ENCODE measurements around the gene PRPF19. TPM values are rescaled to one million over a fixed set of nuclear protein-coding genes. Genes with fewer than 3 reads are reported as not detected.
"Not testable (repeated sequence)": the region's sequence is repeated elsewhere in the genome, so short reads cannot be mapped to it uniquely, and the experiment has no call there.

PRPF19 gene
- polyA plus RNA-seq, 3 donors: 134 to 141 (median 141) TPM

DNA sequence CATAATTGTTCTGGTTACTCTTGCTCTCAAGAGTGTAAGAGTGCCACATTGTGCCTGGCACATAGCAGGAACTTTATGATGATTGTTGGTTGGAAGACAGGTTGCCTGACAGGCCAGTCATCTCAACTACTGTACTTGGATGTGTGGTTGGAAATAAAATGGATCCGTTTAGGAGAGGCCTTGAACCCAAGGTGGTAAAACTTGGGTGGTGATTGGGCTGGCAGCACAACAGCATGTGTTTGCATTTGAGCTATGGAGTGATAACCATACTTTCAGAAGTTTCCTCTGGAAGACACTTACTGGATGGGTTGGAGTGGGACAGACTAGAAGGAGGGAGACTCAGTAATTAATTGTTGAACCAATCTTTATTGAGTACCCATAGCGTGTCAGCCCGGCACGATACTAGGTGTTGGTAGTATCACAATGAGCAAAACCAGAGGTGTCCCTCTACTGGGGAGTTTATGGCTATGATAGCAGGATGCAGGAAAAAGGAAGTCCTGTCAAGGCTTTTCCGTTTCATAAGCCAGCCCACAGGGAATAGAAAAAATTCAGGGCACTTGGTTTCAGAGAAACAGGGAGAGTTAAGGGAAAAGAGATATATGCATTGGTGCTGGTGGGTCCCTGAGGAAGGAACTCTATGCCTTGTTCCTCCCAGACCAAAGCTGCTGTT is 4.5 kb upstream of the PRPF19 start:
- no peak for DNase-seq

DNA sequence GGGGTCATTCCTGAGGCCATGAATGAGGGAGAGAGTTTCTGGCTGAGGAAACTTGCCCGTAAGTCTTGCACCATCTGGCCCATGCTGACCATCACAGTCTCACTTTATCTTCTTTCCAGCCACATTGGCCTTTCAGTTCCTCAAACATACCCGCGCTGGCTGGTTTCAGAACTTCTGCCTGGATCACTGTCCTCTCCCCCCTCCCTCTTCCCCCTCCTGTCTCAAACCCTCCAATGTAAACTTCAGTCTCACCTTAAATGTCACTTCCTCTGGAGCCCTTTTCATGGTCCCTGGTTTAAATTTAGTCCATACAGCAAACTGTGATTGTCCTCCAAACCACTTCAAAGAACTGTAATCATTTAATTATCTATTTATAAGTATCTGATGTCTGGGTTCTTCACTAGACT is 3.9 kb upstream of the PRPF19 start:
- DNase-seq: no peak

DNA sequence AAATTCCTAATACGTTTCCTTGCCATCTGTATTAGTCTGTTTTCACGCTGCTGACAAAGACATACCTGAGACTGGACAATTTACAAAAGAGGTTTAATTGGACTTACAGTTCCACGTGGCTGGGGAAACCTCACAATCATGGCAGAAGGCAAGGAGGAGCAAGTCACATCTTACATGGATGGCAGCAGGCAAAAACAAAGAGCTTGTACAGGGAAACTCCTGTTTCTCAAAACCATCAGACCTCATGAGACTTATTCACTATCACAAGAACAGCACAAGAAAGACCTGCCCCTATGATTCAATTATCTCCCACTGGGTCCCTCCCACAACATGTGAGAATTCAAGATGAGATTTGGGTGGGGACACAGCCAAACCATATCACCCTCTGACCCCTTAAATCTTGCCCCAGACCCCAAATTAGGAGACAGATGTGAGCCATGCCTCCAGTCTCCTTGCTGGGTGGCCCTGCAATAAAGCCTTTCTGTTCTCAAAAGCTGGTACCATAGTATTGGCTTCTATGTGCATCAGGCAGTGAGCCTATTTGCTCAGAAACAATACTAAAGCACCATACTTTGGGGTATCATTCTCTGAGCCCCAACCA is 3.4 kb upstream of the PRPF19 start:
- not testable (repeated sequence) for DNase-seq

DNA sequence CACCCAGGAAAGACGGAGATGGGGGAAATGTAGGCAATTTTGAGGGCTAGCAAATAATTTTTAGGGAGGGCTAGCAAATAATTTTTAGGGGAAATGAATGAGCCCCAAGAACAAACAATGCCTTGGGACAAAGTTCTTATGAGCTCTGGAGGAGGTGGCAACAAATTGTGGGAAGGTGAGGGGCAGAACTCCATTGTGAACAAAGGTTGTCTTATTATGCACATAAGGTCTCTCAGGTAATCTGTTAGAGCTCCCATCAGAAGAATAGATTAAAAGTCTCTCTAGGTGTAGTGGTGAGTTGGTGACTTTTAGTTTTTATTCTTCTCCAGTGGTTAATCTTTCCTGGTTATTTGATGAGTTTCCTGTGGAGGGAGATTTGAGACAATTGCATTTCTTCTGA is 2.4 kb upstream of the PRPF19 start:
- DNase-seq: no peak

DNA sequence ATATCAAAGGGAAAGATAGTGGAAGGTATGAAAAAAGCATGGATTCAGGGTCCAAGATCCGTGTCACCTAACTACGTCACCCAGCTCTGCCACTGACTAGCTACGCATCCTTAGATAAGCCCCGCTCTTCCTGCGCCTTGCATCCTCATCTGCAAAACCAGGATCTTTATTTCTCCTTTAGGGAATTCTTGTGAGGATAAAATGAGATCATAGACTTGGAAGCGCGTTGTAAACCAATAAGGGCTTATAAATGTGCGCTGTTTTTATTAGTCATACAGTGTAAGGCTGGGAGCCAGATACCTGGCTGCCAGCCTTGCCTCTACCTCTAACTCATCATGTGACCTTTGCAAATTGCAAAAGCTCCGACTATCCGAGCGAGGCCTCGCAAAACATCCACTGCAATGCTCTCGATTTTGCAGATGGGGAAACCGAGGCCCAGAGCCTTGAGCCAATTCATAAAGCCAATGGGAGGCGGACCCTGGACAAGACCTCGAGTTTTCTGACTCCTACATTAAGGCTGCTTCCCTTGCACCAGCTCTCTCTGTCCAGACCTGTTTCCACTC is 753 bp downstream of the PRPF19 start:
- DNase-seq: no peak

DNA sequence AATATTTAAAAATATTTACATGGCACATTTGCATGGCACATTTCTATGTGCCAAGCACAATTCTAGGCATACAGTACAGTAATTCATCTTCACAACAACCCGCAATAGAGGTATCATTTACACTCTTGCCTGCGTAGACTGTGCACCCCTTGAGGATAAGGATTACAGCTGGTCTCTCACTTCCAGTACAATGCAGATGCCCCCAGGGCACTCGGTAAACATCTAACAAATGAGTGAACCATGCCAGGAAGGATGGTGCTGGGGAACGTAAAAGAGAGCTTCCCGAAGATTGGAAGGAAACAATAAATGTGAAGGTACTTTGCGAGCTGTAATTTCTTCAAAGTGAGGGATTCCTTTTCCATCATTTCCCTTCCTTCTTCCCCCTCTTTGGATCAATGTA is 1.3 kb downstream of the PRPF19 start:
- DNase-seq: no peak

DNA sequence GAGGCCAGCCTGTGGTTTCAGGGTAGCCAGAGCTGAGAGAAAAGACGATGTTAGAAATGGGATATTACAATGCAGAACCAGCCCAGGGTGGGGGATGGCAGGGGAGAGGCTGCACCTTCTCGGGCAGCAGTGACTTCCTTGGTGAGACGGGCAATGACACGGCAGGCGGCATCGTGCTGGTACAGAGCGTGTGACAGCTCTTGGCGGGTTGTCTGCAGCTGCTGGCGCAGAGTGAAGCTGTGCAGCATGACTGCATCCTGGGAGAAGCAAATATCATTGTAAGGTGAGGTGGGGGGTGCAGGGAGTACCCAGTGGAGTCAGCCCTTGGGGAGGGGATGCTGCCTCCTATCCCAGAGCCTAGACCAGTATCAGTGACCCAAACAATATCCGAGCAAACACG is 3.8 kb downstream of the PRPF19 start:
- no peak for DNase-seq

DNA sequence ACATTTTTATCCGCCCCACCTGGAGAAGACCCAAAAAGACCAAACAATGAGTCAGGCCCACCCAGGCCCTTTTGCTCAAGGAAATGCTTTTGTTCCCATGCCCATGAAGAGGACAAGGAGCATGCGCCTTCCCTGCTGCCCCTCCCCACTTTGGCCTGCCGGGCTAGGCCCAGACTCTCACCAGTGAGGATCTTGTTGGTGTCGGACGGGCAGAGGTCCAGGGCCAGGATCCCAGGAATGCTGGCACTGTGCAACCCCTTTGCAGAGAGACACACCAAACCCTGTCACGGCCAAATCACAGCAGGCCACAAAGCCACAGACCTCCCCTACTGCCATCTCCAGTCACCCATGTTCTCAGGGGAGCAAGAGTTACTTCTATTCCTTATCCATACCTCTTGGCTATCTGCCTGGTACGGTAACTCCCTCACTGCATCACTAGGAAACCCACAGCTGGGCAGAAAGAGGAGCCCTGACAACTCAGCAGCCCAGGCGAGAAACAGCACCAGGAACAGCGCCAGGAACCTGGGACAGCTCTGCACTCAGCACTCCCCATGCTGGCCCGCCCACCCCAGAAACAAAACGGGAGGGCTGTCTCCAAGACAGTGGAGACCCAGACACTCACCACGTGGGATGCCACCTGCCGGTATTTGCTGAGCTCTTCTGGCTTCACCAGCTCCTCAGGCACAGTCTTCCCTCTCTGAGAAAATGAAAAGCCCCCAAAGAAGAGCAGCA is 5.5 kb downstream of the PRPF19 start:
- DNase-seq: no peak

DNA sequence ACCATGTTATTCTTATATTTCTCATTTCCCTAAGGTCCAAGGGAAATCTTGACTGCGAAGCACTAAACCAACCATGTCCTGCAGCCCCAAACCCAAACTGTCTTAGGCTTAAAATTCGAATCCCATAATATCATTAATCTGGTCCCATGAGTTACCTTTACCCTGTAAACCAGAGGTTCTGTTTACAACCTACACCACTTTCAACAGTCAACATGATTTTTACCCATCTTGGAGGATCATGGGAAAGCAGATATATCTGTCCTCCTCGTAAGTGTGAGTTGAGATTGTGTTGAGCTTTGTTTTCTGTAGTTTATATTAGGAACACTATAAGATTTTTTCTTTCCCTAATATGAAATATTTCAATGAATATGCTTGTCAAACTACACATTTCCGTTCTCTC is 6.4 kb downstream of the PRPF19 start:
- no peak for DNase-seq

DNA sequence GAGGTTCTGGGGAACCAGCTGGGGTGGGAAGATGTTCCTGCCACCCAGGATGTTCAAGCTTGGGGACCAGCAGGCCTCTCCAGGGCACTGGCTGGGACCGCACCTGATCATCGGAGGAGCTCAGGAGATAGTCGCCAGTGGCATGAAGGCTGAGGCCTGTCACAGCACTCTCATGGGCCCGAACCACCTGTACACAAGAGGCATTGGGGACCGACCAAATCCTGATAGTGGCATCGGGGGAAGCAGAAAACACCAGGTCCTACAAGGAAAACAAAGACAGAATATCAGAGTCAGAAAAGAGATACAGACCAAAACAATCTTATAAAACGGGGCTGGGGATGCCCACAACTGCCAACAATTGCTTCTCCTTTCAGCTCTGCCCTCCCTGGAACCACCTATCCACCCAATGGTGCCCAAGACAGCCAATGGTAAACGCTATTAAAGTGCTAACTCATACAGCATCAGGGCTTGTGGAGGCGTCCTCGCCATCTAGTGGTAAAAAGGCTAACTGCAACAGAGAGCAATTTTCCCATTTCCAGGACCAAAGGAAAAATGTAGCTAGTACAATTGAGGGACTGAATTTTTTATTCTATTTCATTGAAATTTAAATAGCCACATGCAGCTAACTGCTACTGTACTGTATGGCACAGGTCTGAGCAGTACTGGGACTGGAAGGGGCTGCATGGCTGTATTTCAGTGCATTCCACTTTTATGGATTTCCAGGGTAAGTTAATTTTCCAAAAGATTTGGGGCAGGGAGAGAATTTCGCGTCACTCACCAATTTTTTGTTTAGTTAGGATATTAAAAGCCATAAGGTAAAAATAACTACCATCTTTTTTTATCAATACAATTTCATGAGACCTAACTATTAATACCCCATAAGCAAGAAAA is 7.1 kb downstream of the PRPF19 start:
- no peak for DNase-seq

DNA sequence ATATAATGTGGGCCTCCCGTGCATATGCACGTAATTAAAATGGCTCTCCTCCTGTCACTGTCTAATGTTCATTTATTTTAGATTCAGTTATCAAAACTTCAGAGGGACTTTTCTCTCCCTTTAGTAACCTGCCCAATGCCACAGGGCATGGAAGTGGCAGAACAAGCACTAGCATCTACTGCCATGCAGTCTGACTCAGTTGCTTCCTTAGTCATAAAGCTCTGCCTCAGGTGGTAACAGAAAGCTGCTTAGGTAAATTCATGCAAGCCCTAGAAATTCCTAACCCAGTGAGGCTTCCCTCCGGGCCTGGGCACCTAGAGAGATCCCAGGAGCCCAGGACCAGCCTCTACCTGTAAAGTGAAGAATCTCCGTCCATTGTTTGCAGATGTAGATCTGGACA is 8.9 kb downstream of the PRPF19 start:
- DNase-seq: no peak

DNA sequence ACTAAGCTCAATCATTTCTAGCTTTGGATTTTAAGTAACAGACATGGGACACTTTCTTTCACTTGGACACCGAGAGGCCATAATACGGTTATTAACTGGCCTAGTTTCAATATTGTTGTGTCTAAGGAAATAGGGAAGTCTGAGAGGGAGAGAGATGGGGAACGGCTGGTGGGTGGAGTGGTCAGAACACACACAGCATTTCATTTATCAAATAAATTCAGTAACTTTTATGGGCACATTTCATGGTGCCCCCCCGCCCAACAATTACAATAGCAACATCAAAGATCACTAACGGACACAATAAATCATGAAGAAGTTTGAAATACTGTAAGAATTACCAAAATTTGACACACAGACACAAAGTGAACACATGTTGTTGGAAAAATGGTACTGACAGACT is 10.7 kb downstream of the PRPF19 start:
- no peak for DNase-seq

DNA sequence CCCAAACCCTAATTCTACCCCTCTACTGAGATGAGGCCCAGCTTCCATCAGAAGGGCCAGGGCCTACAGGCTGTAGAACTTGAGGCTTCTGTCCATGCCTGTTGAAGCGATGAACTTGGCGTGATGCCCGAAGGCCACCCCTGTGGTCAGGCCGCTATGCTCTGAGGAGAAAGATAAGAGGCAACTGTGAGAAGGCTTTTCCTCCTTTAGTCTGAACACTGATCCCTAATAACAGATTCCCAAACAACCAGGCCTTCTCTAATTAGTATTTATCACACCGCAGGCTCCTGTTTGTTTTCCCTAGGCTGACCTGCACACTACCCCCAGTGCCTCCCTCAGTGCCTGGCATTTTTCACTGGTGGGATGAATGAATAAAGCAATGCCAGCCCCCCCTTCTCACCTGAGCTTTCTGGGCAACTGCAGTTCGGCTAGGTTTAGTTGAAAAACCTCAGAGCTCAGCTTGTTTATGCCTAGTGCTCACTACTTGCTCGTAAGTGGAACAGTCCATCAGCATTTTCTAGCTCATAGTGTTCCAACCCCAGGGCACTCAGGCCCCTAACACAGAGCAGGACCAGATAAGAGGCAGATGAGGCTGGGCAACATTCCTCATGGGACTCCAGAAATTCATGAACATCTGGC is 15.2 kb downstream of the PRPF19 start:
- no peak for DNase-seq

DNA sequence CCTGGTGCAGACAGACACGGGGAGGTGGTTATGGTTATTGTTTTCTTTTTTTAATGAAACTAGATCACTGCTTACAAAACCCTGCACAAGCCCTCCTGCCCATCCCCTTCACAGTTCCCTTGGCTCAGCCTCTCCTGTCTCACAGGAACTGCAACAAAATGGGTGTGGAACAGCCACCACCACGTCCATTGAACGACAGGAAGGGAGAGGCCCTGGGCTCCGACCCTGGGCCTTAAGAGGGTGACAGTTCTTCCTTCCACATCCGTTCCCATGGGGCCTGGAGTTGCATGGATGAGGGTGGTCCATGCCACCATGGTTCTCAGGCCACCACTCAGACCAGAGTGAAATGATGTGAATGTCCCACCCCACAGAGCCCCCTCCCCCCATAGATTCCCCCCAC is 15.7 kb downstream of the PRPF19 start:
- DNase-seq: no peak

DNA sequence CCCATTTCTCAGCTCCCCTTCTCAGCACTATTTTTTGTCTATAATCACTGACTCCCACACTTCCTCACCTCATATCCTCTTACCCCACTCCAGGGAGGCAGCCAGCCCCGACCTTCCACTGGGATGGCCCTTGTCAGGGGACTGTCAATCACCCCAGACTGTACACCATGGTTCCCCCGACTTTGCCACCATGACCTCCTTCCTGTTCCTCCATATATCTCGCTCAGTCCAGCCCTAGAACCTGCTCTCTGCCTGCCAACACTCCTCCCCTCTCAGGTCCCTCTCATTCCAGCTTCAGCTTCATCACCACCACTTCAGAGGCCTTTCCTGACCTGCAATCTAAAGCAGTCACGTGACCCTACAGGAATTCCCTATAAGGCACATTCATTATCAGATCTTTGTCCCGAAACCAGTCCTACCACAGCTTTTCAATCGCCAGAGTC is 16.5 kb downstream of the PRPF19 start:
- DNase-seq: no peak

DNA sequence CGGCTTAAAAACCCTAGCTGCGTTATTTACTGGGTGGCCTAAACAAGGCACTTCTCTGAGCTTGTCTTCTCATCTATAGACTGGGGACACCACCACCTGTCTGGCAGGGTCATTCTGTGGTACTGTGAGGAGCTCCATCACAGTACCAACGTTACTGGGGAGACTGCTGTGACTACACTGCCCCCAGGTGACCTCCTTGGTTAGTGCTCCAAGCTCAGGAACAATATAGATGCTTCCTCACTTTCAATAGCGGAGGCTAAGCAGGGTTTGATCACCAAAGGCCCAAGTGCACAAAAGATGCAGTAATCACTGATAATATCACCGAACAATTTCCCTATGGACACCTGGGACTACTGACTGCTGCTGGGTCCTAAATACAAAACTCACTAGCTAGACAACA is 18.8 kb downstream of the PRPF19 start:
- DNase-seq: no peak

DNA sequence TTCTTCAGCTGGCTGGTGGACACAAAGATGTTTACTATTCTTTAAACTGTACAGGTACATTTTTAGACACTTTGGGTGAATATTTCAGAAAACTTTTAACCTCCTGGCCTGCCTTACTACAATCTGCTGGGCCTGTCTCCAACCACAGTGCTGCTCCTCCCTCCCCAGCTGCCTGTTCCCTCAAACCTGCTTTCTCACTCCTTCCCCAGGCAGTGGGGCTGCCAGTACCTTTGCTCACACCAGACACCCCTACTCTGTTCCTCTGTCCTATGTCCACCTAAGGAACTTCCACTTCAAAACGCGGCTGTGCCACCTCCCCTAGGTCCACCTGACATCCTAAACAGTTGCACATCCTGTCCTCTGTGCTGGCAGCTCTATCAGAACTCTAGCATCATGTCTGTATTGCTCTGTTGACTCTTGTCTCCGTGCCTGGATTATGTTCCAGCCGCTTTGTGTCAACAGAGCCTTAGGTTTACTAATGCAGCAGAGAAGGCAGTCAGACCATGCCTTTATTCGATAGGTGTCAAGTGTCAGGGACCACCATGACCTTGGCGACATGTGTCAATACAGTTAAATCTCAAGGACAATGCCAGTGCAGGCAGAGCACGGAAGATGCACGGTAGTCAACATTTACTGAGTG is 25.6 kb downstream of the PRPF19 start:
- no peak for DNase-seq

DNA sequence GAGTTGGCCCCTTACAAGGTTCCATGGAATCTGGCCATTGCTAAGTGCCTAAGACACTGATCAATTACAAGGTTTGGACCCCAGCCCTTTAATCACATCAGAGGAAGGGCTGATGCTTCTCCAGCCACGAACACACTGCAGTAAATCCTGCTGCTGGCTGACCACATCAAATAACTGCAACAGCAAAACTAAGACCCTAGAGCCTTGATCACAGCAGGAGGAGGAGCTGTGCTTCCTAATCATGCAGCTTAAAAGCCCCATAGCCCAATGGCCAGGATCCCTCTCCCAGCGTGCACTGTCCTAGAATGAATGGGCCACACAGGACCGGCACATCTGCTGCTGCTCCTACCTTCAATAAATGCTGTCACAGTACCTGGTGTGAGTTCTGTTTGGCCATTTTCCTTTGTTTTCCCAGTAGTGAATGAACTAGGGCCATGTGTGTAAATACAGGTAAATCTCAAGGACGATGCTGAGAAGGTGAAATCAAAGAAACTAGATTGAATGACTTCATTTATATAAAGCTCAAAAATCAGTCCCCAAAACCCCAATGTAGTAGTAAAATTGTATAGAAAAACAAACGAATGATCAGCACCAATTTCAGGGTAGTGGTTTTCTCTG is 26.3 kb downstream of the PRPF19 start:
- no peak for DNase-seq

DNA sequence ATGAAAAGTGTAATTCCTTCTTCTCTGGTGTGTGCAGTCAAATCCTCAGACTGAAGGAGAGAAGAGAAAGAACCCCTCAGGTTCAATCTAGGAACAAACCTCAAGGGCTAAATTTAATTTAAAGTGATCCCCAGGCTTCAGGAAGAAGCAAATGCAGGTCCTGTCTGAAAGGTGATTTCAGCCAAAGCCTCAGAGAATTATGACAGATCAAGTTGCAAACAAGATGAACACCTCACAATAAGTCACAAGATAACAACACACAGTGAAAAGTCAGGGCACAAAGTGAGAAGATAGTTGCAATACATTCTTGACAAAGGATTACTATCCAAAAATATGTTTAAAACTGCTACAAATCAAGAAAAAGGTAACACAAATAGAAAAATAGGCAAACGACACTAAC is 27.3 kb downstream of the PRPF19 start:
- no peak for DNase-seq
